ENCODE data around the gene USP11.

The USP11 gene

DNA sequence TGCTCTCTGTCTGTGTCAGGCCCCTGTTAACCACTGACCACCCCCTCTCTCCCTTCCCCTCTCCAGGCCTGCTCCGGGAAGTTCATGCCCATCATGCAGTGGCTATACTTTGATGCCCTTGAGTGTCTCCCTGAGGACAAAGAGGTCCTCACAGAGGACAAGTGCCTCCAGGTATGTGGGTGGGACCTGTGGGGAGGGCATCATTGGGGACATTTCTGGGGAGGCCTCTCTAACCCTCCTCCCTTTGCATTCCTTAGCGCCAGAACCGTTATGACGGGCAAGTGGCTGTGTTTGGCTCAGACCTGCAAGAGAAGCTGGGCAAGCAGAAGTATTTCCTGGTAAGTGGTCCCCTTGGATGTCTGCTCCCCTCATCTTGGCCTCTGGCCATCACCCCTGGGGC lies 29.9 kb upstream of the USP11 start:
- no peak for DNase-seq (ENCODE audit: low read depth in 3 of 3)

DNA sequence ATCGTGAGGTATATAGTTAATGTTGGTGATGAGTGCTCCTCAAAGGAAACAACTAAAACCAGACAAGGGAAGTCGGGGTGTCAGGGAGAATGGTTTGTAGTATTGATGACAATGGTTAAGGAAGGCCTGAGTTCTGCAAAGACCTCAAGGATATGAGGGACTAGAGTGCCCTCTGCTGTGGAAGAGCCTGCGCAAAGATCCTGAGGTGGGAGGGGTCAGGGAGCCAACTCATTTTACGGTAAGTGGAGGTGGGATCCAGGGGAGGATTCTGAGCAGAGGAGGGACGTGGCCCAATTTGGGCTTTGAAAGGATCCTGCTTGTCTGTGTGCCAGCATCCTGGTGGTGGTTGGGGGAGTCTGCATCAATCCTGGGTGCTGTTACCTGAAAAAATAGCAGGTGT lies 27.8 kb upstream of the USP11 start:
- DNase-seq (ENCODE audit: low read depth in 3 of 3): no peak

DNA sequence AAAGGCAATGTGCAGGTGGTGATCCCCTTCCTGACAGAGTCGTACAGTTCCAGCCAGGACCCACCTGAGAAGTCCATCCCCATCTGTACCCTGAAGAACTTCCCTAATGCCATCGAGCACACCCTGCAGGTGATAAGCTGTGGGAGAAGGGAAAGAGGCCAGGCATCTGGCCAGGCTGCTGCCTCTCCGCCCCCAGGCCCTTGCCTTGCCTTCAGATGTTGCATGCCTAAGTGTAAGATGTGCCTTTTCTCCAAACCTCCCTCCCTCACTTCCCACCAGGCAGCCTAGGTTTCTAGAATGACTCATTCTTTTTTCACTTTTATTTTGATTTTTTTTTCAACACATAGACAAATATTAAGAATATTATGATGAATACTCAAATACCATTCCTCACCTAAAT lies 26.5 kb upstream of the USP11 start:
- DNase-seq (ENCODE audit: low read depth in 3 of 3): no peak

DNA sequence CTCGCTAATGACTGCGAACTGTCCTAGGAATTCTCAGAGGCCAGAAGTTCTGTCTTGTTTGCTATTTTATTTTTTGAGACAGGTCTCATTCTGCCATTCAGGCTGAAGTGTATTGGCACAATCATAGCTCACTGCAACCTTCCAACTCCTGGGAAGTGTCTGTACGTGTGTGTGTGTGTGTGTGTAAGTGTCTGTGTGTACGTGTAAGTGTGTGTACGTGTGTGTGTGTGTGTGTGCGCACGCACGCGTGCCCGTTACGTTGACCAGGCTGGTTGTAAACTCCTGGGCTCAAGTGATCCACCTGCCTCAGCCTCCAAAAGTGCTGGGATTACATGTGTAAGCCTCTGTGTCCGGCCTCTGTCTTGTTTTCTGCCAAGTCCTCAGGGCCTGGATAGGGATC lies 24.7 kb upstream of the USP11 start:
- DNase-seq (ENCODE audit: low read depth in 3 of 3): no peak

DNA sequence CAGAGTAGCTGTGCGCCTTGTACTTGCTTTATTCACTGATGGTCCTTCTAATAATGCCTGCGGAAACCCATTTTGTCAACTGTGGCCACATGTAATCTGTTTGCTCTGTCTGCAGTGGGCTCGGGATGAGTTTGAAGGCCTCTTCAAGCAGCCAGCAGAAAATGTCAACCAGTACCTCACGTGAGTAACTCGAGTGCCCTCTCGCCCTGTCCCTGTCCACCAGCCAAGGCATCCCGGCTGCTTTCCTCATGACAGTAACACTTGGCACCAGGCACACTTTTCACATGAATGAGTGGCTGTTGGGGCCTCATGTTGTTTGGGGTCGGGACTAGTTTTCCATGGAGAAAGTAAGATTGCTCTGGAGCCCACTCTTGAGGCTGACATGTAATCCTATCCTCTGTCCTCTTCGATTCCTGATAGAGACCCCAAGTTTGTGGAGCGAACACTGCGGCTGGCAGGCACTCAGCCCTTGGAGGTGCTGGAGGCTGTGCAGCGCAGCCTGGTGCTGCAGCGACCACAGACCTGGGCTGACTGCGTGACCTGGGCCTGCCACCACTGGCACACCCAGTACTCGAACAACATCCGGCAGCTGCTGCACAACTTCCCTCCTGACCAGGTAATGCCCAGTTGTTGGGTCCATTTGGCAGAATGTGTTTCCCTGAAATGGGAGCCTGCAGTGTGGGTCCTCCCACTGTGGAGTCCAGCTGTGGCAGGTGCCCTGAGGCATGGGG lies 23.1 kb upstream of the USP11 start:
- DNase-seq (ENCODE audit: low read depth in 3 of 3): no peak

DNA sequence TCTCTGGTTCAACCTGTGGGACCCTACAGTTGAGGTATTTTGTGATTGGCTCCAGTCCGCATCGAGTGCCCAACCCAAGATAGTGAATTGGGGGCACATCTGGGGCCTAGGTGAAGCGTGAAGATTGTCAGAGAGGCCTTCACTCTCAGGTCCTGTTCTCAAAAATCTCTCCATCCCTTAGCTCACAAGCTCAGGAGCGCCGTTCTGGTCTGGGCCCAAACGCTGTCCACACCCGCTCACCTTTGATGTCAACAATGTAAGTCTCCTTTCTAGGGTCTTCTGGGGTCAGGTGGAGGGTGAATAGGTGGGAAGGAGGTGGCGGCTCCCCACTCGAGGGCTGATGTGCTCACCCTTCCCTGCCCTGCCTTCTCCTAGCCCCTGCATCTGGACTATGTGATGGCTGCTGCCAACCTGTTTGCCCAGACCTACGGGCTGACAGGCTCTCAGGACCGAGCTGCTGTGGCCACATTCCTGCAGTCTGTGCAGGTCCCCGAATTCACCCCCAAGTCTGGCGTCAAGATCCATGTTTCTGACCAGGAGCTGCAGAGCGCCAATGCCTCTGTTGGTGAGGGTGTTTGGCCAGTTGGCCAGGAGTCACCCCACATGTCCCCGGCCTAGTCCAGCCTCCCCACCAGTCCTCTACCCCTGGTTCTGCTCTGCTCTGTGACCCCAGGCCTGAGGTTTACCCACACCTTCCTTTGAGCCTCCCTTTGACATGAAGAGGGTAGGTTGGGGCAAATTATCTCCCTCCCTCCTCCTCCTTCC lies 22.0 kb upstream of the USP11 start:
- DNase-seq (ENCODE audit: low read depth in 3 of 3): no peak

DNA sequence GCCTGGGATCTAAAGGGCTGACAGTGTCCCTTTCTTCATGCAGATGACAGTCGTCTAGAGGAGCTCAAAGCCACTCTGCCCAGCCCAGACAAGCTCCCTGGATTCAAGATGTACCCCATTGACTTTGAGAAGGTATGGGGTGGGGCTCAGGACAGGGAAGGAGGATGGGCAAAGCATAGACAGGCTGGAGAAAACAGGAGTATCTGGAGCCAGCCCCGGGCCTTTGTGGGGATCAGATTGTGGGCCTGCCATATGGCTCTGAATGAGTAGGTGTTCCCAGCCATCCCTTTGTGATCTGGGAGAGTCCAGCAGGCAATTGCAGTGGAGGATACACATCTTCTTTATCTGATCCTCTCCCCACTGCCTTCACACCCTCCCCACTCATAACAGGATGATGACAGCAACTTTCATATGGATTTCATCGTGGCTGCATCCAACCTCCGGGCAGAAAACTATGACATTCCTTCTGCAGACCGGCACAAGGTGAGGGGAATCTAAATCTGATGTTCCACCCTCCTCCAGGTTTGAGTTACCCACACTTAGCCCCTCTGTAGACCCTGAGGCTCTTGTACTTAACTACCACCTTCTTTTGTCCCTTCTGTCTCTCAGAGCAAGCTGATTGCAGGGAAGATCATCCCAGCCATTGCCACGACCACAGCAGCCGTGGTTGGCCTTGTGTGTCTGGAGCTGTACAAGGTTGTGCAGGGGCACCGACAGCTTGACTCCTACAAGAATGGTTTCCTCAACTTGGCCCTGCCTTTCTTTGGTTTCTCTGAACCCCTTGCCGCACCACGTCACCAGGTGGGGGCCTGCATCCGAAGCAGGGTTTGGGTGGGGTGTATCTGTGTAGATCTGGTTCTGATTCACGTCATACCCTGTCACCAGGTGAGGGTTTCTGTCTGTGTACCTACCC lies 20.2 kb upstream of the USP11 start:
- no peak for DNase-seq (ENCODE audit: low read depth in 3 of 3)

DNA sequence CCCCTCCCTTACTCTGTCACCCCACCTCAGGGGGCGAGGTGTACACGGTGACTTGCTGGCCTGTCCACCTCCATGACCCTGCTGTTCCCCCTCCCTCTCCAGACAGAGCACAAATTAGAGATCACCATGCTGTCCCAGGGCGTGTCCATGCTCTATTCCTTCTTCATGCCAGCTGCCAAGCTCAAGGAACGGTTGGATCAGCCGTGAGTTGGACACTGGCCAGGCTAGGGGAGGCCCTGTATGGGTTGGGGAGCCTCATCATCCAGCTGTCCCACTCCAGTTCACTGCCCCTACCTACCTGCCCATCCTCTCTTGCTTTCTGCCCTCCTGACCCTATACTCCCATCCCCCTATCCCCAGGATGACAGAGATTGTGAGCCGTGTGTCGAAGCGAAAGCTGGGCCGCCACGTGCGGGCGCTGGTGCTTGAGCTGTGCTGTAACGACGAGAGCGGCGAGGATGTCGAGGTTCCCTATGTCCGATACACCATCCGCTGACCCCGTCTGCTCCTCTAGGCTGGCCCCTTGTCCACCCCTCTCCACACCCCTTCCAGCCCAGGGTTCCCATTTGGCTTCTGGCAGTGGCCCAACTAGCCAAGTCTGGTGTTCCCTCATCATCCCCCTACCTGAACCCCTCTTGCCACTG lies 18.3 kb upstream of the USP11 start:
- no peak for DNase-seq (ENCODE audit: low read depth in 3 of 3)

DNA sequence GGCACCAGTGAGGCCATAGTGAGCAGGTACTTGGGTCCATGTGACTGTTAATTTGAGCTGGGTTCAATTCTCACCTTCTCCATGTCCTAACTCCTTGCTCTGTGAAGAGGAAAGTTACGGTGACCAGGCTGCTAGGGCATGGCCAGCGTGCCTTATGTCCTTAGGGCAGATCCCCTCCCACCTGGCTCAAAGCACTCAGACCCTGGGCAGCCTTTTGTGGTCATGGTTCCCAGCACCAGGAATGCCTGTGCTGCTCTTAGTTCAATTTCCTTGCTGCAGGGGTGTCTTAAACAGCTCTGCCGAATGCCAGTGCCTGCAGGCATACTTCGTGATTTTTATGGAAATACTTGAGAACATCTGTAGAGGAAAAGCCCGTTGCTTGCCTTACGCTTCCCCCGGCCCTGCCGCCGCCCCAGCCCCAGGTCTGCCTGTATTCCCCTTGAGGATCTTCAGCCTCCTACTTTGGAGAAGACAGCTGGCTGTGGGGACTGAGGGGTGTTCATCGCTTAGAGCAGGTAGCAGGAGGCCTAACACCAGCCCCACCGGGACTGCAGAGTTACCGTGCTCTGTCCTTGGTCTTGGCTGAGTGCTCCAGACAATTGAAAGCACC lies 17.4 kb upstream of the USP11 start:
- no peak for DNase-seq (ENCODE audit: low read depth in 3 of 3)

DNA sequence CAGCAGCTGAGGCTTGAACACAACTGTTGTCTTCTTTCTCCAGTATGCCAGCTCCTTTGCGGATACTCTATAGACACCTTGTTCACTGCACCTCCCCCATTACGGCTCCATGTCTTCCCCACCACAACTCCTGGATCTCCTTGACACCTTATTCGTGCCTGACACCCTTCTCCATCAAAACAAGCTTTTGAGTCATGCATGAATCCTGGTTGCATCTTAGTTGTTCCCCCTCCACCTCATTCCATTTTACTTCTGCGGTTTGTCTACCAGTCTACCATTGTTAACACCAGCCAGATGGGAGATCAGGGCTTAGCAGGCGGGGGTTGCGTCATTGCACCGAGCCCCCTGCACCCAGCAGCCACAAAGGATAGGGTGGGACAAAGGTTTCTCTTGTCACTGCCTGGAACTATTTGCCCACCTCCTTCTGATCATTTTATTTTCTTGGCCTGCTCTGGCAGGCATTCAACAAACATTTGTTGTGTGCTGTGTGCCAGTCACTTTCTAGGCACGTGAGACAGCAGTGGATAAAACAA lies 16.4 kb upstream of the USP11 start:
- DNase-seq (ENCODE audit: low read depth in 3 of 3): no peak

DNA sequence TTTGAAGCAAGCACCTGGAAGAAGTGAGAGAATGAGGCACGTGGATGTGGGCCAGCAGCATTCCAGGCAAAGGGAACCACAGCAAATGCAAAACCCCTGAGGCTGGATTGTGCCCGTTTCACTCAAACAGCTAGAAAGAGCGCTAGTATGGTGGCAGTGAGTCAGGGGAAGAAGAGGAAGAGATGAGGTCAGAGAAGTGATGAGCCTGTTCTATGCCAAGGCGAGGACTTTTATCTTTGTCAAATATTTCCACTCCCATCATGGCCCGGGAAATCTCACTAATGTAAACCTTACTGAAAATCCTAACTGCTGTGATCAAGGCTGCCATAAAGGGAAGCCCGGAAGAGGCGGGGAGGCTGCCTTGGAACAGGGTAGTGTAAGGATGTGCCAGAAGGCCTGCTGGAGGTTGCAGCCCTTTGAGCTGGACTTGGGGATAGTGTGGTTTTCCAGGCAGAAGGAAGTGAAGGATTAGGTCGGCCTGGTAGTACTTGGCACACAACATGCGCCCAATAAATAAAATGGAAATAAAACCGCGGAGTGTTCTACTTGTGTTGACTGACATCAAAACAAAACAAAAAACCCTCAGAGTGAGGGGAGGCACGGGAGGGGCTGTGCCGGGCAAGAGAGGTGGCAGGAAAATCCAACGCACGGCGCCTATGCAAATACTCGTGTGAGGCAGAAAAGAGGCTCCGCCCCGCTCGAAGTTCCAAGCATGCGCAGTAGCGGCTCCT lies 15.5 kb upstream of the USP11 start:
- no peak for DNase-seq (ENCODE audit: low read depth in 3 of 3)

DNA sequence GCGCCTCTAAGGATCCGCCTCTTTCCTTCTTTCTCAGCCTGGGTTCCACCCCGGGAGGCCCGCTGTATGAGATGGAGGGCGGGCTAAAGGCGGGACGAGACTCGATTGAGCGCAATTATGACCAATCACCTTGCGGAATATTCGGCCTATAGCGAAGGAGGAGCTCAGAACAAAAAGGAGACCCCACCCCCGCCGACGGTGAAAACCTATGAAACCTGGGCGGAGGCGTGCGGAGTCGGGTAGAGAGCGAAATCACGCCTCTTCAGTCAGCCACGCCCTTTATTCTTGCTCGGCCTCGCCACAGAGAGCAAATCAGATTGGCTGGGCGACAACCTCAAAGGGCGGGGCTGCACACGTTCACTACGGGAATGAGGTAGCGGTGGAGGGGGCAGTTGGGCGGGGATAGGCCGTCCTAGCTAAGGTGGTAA lies 14.9 kb upstream of the USP11 start:
- DNase-seq (ENCODE audit: low read depth in 3 of 3): peak; percentile 86 to 97 (median 91)

DNA sequence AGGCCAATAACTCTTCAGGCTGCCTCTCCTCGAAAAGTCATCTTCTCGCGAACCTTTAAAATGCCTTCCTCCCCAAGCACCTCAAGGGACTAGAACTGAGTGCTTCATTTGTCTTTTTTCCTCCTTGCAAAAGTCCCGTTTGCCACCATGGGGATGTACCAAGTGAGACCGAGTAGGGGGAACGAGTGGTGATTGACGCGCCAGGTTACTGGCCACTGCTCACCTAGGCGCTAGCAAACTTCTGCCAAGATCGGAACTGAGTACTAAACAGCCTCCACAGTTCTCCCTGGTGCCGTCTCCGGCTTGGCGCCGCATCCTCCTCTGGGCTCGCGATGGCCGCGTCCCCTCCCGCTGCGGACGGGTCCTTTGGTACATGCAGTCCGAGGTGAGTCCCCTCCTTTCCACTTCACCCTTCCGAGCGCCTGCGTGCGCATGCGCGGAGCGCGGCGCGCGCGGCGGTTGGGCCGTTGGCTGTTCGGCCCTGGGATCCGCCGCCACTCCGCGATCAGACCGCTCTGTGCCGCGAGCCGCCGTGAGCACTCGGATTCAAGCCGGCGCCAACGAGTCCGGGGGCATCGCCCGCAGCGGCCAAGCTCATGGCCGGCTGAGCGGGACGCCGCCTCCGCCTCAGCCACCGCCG lies 14.4 kb upstream of the USP11 start, which contains the start of gene CDK16:
Gene CDK16, plus strand, starts transcription at position 402 of the 640 bp plus-strand sequence. CDS start 4,877 bp downstream, outside the sequence.
- peak; percentile 28 to 66 (median 35) for DNase-seq (ENCODE audit: low read depth in 3 of 3)

DNA sequence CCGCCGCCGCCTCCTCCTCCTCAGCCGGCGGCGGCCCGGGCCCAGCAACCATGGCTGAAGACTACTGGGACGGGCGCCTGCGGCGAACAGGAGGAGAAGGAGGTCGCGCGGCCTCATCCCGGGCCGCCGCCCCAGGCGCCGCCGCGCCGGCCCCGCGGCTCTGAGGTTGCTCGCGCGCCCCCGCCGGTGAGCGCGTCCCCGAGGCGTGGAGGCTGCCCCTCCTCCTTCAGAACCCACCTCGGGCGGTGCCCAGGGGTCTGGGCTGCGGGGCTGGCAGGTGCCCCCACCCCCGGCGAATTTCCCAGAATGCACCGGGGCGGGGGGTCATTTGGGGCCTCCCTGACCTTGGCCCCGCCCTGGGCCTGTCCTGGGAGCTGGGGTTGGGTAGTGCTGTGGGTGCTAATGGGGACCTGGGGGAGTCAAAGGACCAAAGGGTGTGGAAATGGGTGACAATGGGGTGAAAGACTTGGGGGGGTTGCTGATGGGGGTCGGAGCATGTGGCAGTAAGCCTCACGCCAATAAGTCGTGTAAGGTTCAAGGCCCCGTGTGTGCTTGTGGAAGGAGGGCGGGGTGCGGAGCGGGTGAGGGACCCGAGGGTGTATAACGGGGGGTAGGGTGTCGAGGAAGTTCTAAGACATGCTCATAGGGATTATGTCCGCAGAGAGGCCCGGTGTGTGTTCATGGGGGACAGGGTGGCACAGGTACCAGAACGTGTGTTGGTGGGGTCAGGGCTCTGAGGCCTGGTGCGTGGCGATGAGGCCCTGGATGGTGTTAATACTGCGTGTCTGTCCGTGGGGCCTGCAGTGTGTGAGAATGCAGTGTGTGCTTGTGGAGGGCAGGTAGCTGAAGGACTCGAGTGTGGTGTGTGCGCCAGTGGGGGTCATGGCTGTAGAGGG lies 13.6 kb upstream of the USP11 start:
- DNase-seq (ENCODE audit: low read depth in 3 of 3): peak in 2 of 3 donors; percentile 10 to 37

DNA sequence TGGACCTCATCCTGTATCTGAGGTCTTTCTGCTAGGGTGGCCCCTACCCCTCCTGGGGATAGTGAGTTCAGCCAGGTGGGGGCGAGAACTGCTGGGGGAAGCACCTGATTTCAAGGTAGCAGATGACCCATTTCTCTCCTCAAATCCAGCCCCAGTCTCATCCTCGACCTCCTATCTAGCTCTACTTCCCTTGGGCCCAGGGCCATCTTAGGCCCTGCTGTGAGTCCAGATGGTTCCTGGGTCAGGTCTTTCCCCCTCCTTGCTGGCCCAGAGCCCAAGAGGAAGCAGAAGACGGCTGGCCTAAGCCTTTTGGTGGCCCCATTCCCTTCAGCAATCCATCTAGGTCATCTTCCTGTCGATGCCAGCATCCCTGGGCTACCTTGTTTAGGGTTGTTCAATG lies 11.1 kb upstream of the USP11 start:
- no peak for DNase-seq (ENCODE audit: low read depth in 3 of 3)

DNA sequence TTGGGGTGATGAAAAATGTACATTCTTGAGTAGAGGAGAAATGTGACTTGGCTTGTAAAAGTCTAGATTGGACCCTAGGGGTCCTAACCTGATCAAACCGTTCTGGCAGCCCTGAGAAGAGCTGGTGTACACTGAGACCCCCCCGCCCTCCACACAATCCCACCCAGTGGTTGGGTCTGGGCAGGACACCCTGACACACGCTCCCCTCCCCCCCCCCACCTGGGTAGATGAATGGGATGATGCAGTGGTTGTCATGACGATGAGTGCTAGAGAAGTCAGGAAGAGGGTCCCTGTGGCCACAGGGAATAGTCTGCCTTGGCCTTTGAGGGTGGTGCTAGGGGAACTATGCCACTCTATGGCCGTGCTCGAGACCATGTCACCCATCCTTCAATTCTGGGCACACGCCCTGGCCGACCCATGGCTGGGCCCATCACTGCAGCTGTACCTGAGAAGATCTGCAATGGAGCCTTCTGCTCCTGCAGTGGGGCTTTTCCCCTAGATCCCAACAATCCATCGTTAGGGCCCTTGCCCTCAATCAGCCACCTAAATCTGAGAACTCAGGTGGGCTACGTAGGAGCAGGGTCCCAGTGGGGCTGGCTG lies 10.0 kb upstream of the USP11 start:
- no peak for DNase-seq (ENCODE audit: low read depth in 3 of 3)

DNA sequence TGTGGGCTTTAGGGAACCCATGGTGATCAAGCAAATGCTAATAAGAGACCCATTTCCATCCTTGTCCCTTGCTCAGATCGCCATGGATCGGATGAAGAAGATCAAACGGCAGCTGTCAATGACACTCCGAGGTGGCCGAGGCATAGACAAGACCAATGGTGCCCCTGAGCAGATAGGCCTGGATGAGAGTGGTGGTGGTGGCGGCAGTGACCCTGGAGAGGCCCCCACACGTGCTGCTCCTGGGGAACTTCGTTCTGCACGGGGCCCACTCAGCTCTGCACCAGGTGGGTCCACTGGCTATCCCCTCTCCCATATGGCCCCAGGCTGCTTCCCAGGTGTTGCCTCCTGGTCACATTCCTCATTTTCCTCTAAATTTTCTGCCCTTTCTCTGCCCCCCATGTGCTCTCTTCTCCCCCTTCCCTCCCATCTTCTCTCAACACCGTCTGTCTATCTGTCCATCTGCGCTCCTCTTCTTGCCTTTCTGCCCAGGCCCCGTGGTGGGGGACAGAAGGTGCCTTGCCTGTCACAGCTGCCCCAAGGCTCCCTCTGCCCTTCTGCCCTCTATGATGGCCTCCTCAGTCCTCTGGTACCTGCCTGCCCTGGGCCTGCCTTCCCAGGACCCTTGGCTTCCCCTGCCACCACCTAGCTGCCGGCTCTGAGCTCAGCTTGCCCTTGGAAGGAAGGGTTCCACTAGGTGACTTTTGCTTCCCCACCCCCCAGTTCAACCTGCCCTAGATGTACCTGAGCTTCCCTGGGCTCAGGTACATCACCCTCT lies 9.1 kb upstream of the USP11 start:
- no peak for DNase-seq (ENCODE audit: low read depth in 3 of 3)

All from stimulated activated CD4-positive, alpha-beta T cell treated with anti-CD3 and anti-CD28 coated beads, TNF-alpha, amount 100 ng/mL, for 48 hours (primary cell).